RWPE1 (cell line): Measurements from ENCODE around the gene RANBP10.
"Not testable (repeated sequence)": the region's sequence is repeated elsewhere in the genome, so short reads cannot be mapped to it uniquely, and the experiment has no call there.

ENCODE experiments used
- CTCF ChIA-PET: fragments of 350-600 bp; sonication (Branson Sonifier 250); formaldehyde crosslinking; extraction: SDS; loops from one replicate; lab custom pipeline; 2021; lab: Yijun Ruan, JAX
- POLR2A ChIA-PET: fragments of 400-600 bp; formaldehyde crosslinking; extraction: SDS; loops from one replicate; lab custom pipeline; 2020; ENCODE audit warnings: antibody characterized with exemption; ENCODE audit not compliant: low non-redundant PET; lab: Yijun Ruan, JAX
- DNase-seq: peaks from one replicate; pipeline ENCODE4 v3.0.0; 2012; ENCODE audit warnings: low spot score
- H3K27ac ChIP-seq: fragments of 450-650 bp; 2 replicates; pipeline ENCODE4 v1.5.1; 2017
- CTCF ChIP-seq: fragments of 450-650 bp; conservative IDR thresholded peaks from 2 replicates; pipeline ENCODE4 v1.5.1; 2017; ENCODE audit warnings: low read depth, mild to moderate bottlenecking

RANBP10 gene

GRCh38 chr16:67842509-67843342 lies 36.4 kb upstream of the RANBP10 start:
- ChIA-PET POLR2A (no interaction called here), CTCF (interaction anchor here (0.6 to 3.8 kb wide), 6 partner anchors 20 to 200 kb away, joined by 3 to 20 read pairs (median 3); no protein-coding TSS in a partner anchor)
- DNase-seq: peak; percentile 38
- peak overlapping the region; percentile 97 for H3K27ac ChIP-seq
- TF ChIP-seq CTCF: peak; percentile 31; the same call in 1 of the 2 replicates

- CTCF ChIA-PET: interaction anchor here (2.5 kb wide), 1 partner anchor 20 kb away, joined by 7 read pairs; no protein-coding TSS in a partner anchor
- peak; percentile 88 for TF ChIP-seq CTCF
- peak within 1 kb of the TSS; percentile 97 for H3K27ac ChIP-seq
- DNase-seq: peak; percentile 90
- POLR2A ChIA-PET: no interaction called here
Observed at GRCh38 chr16:67841816-67842508, 35.6 kb upstream of the RANBP10 start, which contains the start of gene THAP11. Gene THAP11 (plus strand): TSS chr16:67842320. CDS start chr16:67842555, 235 bp downstream.

- no peak for TF ChIP-seq CTCF
- no peak for DNase-seq
- ChIA-PET POLR2A (no interaction called here), CTCF (interaction anchor here (0.6 to 2.9 kb wide), 3 partner anchors 25 to 593 kb away, joined by 3 to 11 read pairs (median 4); no protein-coding TSS in a partner anchor)
- peak overlapping the region; percentile 97 for H3K27ac ChIP-seq
Observed at GRCh38 chr16:67841198-67841815, 34.9 kb upstream of the RANBP10 start.

- no peak for DNase-seq
- CTCF ChIA-PET: interaction anchor here (1.0 kb wide), 1 partner anchor 21 kb away, joined by 4 read pairs; no protein-coding TSS in a partner anchor
- no peak overlapping the region for H3K27ac ChIP-seq
- TF ChIP-seq CTCF: no peak
- POLR2A ChIA-PET: no interaction called here
Observed at GRCh38 chr16:67837811-67838210, 31.5 kb upstream of the RANBP10 start.

- not testable (repeated sequence) for H3K27ac ChIP-seq, DNase-seq
- ChIA-PET CTCF (interaction anchor here (0.6 to 2.0 kb wide), 3 partner anchors 20 to 365 kb away, joined by 3 to 8 read pairs (median 4); no protein-coding TSS in a partner anchor), POLR2A (interaction anchor here (0.7 kb wide), 1 partner anchor 378 kb away, joined by 3 read pairs; no protein-coding TSS in a partner anchor)
Observed at GRCh38 chr16:67837190-67837589, 30.8 kb upstream of the RANBP10 start.

- TF ChIP-seq CTCF: no peak
- ChIA-PET POLR2A (interaction anchor here (0.5 kb wide), 1 partner anchor 355 kb away, joined by 5 read pairs; no protein-coding TSS in a partner anchor), CTCF (interaction anchor here (0.6 to 1.3 kb wide), 2 partner anchors 17 to 424 kb away, joined by 3 to 7 read pairs; no protein-coding TSS in a partner anchor)
- peak overlapping the region; percentile 81 for H3K27ac ChIP-seq
- no peak for DNase-seq
Observed at GRCh38 chr16:67834242-67834614, 27.9 kb upstream of the RANBP10 start.
